KOPT-K1 (cell line): ENCODE data around the gene PISD.

Experiments used
- H3K27ac ChIP-seq: fragments of 200-600 bp; sonication (generic); 2 replicates; pipeline ENCODE4 v1.5.1; 2016; ENCODE audit warnings: antibody characterized with exemption, mild to moderate bottlenecking, low read depth, low read length; ENCODE audit not compliant: poor library complexity, severe bottlenecking
- H3K36me3 ChIP-seq: fragments of 200-600 bp; sonication (generic); 2 replicates; pipeline ENCODE4 v1.5.1; 2017; ENCODE audit warnings: antibody characterized with exemption, mild to moderate bottlenecking, low read length, moderate library complexity; ENCODE audit not compliant: insufficient read depth
- H3K9me3 ChIP-seq: fragments of 200-600 bp; sonication (generic); 2 replicates; pipeline ENCODE4 v1.5.1; 2017; ENCODE audit warnings: antibody characterized with exemption, low read length, mild to moderate bottlenecking; ENCODE audit not compliant: insufficient read depth, poor library complexity, severe bottlenecking

Gene PISD

GRCh38 chr22:31623592-31624304 is 38.3 kb downstream of the PISD start:
- Histone ChIP-seq H3K9me3 (no peaks in the 10 kb centered on the region), H3K36me3 (peaks cover 100% of the 10 kb centered on the region), H3K27ac (no peak overlapping the region)

- no peaks in the 10 kb centered on the region for H3K9me3 ChIP-seq
- H3K36me3 ChIP-seq: peaks cover 100% of the 10 kb centered on the region
- no peak overlapping the region for H3K27ac ChIP-seq
Measured at GRCh38 chr22:31622980-31623379, 39.0 kb downstream of the PISD start.

GRCh38 chr22:31621507-31622124 is 40.4 kb downstream of the PISD start:
- H3K36me3 ChIP-seq: peaks cover 100% of the 10 kb centered on the region
- H3K9me3 ChIP-seq: no peaks in the 10 kb centered on the region
- H3K27ac ChIP-seq: no peak overlapping the region

- no peak overlapping the region for H3K27ac ChIP-seq
- no peaks in the 10 kb centered on the region for H3K9me3 ChIP-seq
- H3K36me3 ChIP-seq: peaks cover 100% of the 10 kb centered on the region
Measured at GRCh38 chr22:31620756-31621480, 41.1 kb downstream of the PISD start.

GRCh38 chr22:31619611-31620300 is 42.3 kb downstream of the PISD start:
- no peaks in the 10 kb centered on the region for H3K9me3 ChIP-seq
- H3K36me3 ChIP-seq: peaks cover 100% of the 10 kb centered on the region
- H3K27ac ChIP-seq: no peak overlapping the region

- H3K9me3 ChIP-seq: no peaks in the 10 kb centered on the region
- no peak overlapping the region for H3K27ac ChIP-seq
- H3K36me3 ChIP-seq: peaks cover 99% of the 10 kb centered on the region
Measured at GRCh38 chr22:31618471-31619176, 43.4 kb downstream of the PISD start.

- H3K36me3 ChIP-seq: peaks cover 99% of the 10 kb centered on the region
- H3K9me3 ChIP-seq: no peaks in the 10 kb centered on the region
- no peak overlapping the region for H3K27ac ChIP-seq
Measured at GRCh38 chr22:31618057-31618456, 44.0 kb downstream of the PISD start.

GRCh38 chr22:31616315-31616980 is 45.6 kb downstream of the PISD start:
- Histone ChIP-seq H3K27ac (no peak overlapping the region), H3K9me3 (no peaks in the 10 kb centered on the region), H3K36me3 (peaks cover 96% of the 10 kb centered on the region)

- Histone ChIP-seq H3K36me3 (peaks cover 96% of the 10 kb centered on the region), H3K27ac (no peak overlapping the region), H3K9me3 (no peaks in the 10 kb centered on the region)
Measured at GRCh38 chr22:31615940-31616314, 46.1 kb downstream of the PISD start.

- H3K36me3 ChIP-seq: peaks cover 96% of the 10 kb centered on the region
- H3K9me3 ChIP-seq: no peaks in the 10 kb centered on the region
- no peak overlapping the region for H3K27ac ChIP-seq
Measured at GRCh38 chr22:31615491-31615860, 46.5 kb downstream of the PISD start.

- peaks cover 96% of the 10 kb centered on the region for H3K36me3 ChIP-seq
- H3K9me3 ChIP-seq: no peaks in the 10 kb centered on the region
Measured at GRCh38 chr22:31614781-31615490, 47.1 kb downstream of the PISD start.

GRCh38 chr22:31613904-31614296 is 48.1 kb downstream of the PISD start:
- Histone ChIP-seq H3K27ac (no peak overlapping the region), H3K36me3 (peaks cover 96% of the 10 kb centered on the region), H3K9me3 (no peaks in the 10 kb centered on the region)

More at GRCh38 chr22:31614781-31615490, 47.1 kb downstream of the PISD start:
- H3K27ac ChIP-seq: no peak overlapping the region

- no peaks in the 10 kb centered on the region for H3K9me3 ChIP-seq
- peaks cover 96% of the 10 kb centered on the region for H3K36me3 ChIP-seq
- no peak overlapping the region for H3K27ac ChIP-seq
Measured at GRCh38 chr22:31613286-31613903, 48.6 kb downstream of the PISD start.
